T-helper 1 cell (primary cell): Measurements from ENCODE around the gene ABCA5.

Source experiments
- DNase-seq, 5 donors: peaks; one replicate each; pipeline ENCODE4 v3.0.0-alpha.2; 2012 to 2020

ABCA5 gene

GRCh38 chr17:69250641-69251040 is 76.3 kb downstream of the ABCA5 start:
- DNase-seq, result no peak

- DNase-seq, result peak in 1 of 5 donors; percentile 15
These were observed 80.1 kb downstream of the ABCA5 start for GRCh38 chr17:69246726-69247375.

- no peak for DNase-seq
These were observed 80.7 kb downstream of the ABCA5 start for GRCh38 chr17:69246202-69246601.

- no peak for DNase-seq
These were observed 81.3 kb downstream of the ABCA5 start for GRCh38 chr17:69245617-69246016.

- DNase-seq, result no peak
These were observed 87.0 kb downstream of the ABCA5 start for GRCh38 chr17:69239611-69240600.

- no peak for DNase-seq
These were observed 90.0 kb downstream of the ABCA5 start for GRCh38 chr17:69236946-69237345.

GRCh38 chr17:69236464-69236863 is 90.5 kb downstream of the ABCA5 start:
- no peak for DNase-seq

- peak in 4 of 5 donors; percentile 14 to 51 (median 32) for DNase-seq
These were observed 91.4 kb downstream of the ABCA5 start for GRCh38 chr17:69235338-69236058.

- no peak for DNase-seq
These were observed 94.3 kb downstream of the ABCA5 start for GRCh38 chr17:69232650-69233049.

GRCh38 chr17:69231521-69231920 is 95.4 kb downstream of the ABCA5 start:
- DNase-seq, result no peak

- no peak for DNase-seq
These were observed 96.0 kb downstream of the ABCA5 start for GRCh38 chr17:69230939-69231338.

GRCh38 chr17:69228576-69228975 is 98.4 kb downstream of the ABCA5 start, which contains the start of gene ABCA10:
Gene ABCA10, minus strand, starts transcription at chr17:69228824. Its CDS starts 3,466 bp downstream, at chr17:69225358.
- no peak for DNase-seq

- DNase-seq, result no peak
These were observed 98.9 kb downstream of the ABCA5 start for GRCh38 chr17:69228018-69228417.

- DNase-seq, result no peak
These were observed 99.4 kb downstream of the ABCA5 start for GRCh38 chr17:69227541-69227940.

GRCh38 chr17:69223809-69224208 is 103.1 kb downstream of the ABCA5 start:
- no peak for DNase-seq

GRCh38 chr17:69222707-69223258 is 104.2 kb downstream of the ABCA5 start:
- DNase-seq, result no peak

GRCh38 chr17:69220098-69220497 is 106.8 kb downstream of the ABCA5 start:
- DNase-seq, result no peak

GRCh38 chr17:69218986-69219385 is 107.9 kb downstream of the ABCA5 start:
- DNase-seq, result no peak

GRCh38 chr17:69213059-69213813 is 113.7 kb downstream of the ABCA5 start:
- DNase-seq, result no peak

GRCh38 chr17:69208640-69209039 is 118.3 kb downstream of the ABCA5 start:
- no peak for DNase-seq

GRCh38 chr17:69207151-69207550 is 119.8 kb downstream of the ABCA5 start:
- DNase-seq, result no peak

- no peak for DNase-seq
These were observed 128.7 kb downstream of the ABCA5 start for GRCh38 chr17:69198238-69198637.
